ENCODE data around the gene PAPSS1. TPM values are rescaled to one million over a fixed set of nuclear protein-coding genes. Genes with fewer than 3 reads are reported as not detected.

The PAPSS1 gene
- polyA plus RNA-seq, 1 experiment = 95.5 TPM

DNA sequence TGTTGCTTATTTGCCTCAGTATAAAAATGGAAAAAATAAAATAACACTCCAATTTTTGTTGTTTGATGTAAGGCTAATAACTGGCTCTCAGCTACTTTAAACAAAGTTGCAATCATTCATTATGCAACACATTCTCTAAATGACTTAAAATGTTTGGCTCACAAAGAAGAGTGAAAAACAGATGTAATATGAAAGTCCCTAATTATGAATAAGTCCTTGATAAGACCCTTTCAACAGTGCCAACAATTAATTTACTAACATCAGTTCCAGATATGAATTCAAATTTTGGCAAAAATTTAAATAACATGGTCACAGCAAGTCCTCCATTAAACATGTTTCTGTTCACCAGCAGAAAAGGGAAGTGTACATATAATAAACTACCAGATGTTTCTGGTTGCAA, 69.8 kb downstream of the PAPSS1 start:
- no peaks in the 10 kb centered on the region for H3K9me3 ChIP-seq (ENCODE audit: control insufficient read depth, insufficient read depth, low read length)
- POLR2A ChIA-PET = no interaction called here
- no peak overlapping the region for H3K27ac ChIP-seq (ENCODE audit: low read depth, low read length)
- TF ChIP-seq, protein P1, sequence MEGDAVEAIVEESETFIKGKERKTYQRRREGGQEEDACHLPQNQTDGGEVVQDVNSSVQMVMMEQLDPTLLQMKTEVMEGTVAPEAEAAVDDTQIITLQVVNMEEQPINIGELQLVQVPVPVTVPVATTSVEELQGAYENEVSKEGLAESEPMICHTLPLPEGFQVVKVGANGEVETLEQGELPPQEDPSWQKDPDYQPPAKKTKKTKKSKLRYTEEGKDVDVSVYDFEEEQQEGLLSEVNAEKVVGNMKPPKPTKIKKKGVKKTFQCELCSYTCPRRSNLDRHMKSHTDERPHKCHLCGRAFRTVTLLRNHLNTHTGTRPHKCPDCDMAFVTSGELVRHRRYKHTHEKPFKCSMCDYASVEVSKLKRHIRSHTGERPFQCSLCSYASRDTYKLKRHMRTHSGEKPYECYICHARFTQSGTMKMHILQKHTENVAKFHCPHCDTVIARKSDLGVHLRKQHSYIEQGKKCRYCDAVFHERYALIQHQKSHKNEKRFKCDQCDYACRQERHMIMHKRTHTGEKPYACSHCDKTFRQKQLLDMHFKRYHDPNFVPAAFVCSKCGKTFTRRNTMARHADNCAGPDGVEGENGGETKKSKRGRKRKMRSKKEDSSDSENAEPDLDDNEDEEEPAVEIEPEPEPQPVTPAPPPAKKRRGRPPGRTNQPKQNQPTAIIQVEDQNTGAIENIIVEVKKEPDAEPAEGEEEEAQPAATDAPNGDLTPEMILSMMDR (IDR thresholded peaks at IDR 0.05; ENCODE audit: low read depth, low read length) = no peak
- H3K27me3 ChIP-seq (ENCODE audit: control insufficient read depth, insufficient read depth, low read length) = no peaks in the 10 kb centered on the region
- CTCF ChIA-PET = no interaction called here
- no peak overlapping the region for H3K4me3 ChIP-seq (ENCODE audit: low read depth, low read length)
- DNase-seq (ENCODE audit: low read depth, low spot score) = no peak

DNA sequence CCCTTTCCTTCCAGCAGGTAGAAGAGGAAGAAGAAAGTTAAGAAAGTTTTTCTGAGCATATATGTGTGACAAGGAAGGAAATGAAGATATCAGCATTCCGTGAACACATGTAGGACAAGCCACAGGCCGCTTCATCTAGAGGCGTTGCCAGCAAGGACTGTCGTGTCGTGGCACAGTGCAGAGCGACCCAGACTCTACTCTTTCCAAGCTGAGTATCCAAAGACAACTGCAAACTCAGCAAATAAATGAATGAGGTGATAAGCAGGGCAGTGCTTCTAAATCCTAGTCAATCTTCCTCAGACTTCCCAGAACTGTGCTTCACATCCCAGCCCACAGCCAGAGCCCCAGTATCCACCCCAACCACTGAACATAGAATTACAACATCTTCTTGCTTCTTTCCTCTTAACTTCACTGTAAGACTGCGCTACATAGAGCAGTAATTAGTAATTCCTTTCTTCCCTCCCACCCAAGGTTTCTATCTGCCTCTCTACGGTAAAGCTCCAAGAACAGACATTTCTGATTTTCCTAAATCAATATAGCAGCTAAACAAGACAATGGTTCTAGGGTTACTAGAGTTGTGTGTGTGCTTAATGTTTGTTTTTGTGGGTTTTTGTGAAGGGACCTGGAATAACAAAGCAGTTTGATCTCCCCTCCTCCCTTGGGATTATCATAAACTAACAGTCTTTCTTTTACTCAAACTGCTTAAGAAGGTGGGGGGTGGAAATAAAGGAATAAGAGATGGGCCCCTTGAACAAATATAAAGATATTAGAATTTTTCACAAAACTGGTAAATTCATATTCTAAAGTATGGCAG, 71.6 kb downstream of the PAPSS1 start:
- TF ChIP-seq, protein P1 (IDR thresholded peaks at IDR 0.05; ENCODE audit: low read depth, low read length) = no peak
- ChIA-PET POLR2A (no interaction called here), CTCF (interaction anchor here (0.6 kb wide), 1 partner anchor 82 kb away, joined by 3 read pairs; no protein-coding TSS in a partner anchor)
- H3K4me3 ChIP-seq (ENCODE audit: low read depth, low read length) = no peak overlapping the region
- H3K27ac ChIP-seq (ENCODE audit: low read depth, low read length) = no peak overlapping the region
- no peaks in the 10 kb centered on the region for H3K27me3 ChIP-seq (ENCODE audit: control insufficient read depth, insufficient read depth, low read length)
- no peaks in the 10 kb centered on the region for H3K9me3 ChIP-seq (ENCODE audit: control insufficient read depth, insufficient read depth, low read length)
- no peak for DNase-seq (ENCODE audit: low read depth, low spot score)

DNA sequence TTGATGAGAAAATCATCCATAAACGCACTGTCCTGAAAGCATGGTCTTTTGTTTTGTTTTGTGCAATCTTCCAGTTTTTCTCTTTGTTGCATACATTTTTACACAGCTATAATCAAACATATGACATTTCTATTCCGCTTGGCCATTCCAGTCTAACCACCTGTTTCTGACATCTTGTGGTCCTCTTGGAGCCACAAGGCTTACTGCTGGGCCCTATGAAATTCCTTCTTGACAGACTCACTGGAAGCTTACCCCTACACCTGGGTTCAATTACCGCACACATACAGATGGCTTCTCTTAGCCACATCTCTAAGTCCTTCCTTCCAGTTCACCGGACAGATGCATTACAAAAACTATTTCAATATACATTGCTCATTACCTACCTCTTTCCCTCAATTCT, 72.4 kb downstream of the PAPSS1 start:
- Histone ChIP-seq H3K9me3 (ENCODE audit: control insufficient read depth, insufficient read depth, low read length) (no peaks in the 10 kb centered on the region), H3K4me3 (ENCODE audit: low read depth, low read length) (no peak overlapping the region), H3K27me3 (ENCODE audit: control insufficient read depth, insufficient read depth, low read length) (no peaks in the 10 kb centered on the region), H3K27ac (ENCODE audit: low read depth, low read length) (no peak overlapping the region)
- TF ChIP-seq, protein P1 (IDR thresholded peaks at IDR 0.05; ENCODE audit: low read depth, low read length) = no peak
- CTCF ChIA-PET = interaction anchor here (0.6 kb wide), 1 partner anchor 83 kb away, joined by 3 read pairs; no protein-coding TSS in a partner anchor
- POLR2A ChIA-PET = no interaction called here
- no peak for DNase-seq (ENCODE audit: low read depth, low spot score)

DNA sequence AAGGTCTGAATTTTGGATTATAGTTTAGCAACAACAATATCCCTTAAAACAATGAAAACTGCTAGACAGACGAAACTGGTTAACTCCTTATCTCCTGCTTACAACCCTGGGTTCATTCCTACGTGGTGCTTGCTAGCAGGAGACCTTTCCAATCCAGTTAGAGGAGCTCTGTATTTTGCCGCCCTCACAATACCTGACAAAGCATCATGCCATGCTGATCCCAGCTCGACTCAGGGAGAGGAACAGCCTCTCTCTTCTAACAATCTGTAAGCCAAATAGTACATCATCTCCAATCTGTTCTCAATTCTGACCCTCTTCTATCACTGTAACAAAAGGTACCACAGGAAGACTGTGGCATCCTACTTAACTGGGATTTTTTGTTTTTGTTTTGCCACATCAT, 74.4 kb downstream of the PAPSS1 start:
- CTCF ChIA-PET = no interaction called here
- POLR2A ChIA-PET = no interaction called here

DNA sequence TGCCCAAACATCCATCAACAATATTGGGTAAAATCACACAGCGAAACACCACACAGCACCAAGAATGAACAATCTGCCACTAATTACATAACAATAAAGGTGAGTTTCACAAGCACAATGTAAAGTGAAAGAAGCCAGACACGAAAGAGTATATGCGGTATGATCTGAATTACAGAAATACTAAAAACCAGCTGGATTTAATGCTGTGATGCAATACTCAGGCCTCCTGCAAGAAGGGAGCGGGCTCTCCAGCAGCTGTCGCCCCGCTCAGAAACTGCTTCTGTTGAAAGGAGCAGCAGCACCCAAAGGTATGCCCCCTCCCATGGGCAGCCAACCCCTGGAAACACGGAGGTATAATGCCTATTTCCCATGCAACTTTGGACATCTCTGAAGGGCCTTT, 77.0 kb downstream of the PAPSS1 start:
- H3K27ac ChIP-seq (ENCODE audit: low read depth, low read length) = no peak overlapping the region
- POLR2A ChIA-PET = no interaction called here
- H3K9me3 ChIP-seq (ENCODE audit: control insufficient read depth, insufficient read depth, low read length) = no peaks in the 10 kb centered on the region
- TF ChIP-seq, protein P1 (IDR thresholded peaks at IDR 0.05; ENCODE audit: low read depth, low read length) = no peak
- H3K4me3 ChIP-seq (ENCODE audit: low read depth, low read length) = no peak overlapping the region
- CTCF ChIA-PET = no interaction called here
- H3K27me3 ChIP-seq (ENCODE audit: control insufficient read depth, insufficient read depth, low read length) = no peaks in the 10 kb centered on the region
- no peak for DNase-seq (ENCODE audit: low read depth, low spot score)

More for the DNA sequence above, 74.4 kb downstream of the PAPSS1 start:
- H3K27ac ChIP-seq (ENCODE audit: low read depth, low read length) = no peak overlapping the region
- no peak for DNase-seq (ENCODE audit: low read depth, low spot score)
- no peak overlapping the region for H3K4me3 ChIP-seq (ENCODE audit: low read depth, low read length)
- TF ChIP-seq, protein P1 (IDR thresholded peaks at IDR 0.05; ENCODE audit: low read depth, low read length) = no peak
- H3K27me3 ChIP-seq (ENCODE audit: control insufficient read depth, insufficient read depth, low read length) = no peaks in the 10 kb centered on the region
- H3K9me3 ChIP-seq (ENCODE audit: control insufficient read depth, insufficient read depth, low read length) = no peaks in the 10 kb centered on the region
